A549 treated with Hydrocortisone at 1 μM for 4 hours (cell line): ENCODE measurements around the gene CYGB. TPM values are rescaled to one million over a fixed set of nuclear protein-coding genes. Genes with fewer than 3 reads are reported as not detected.

Source experiments
- total RNA-seq: library from RNA; stranded (reverse); fragments of 200-300 nt; extraction: Qiagen RNA extraction; gene quantifications from 5 replicates; pipeline ENCODE4 v1.2.3, GENCODE V29; 2022

CYGB gene
- 0.68 to 1.6 TPM (median 0.87 TPM) in 5 replicates for total RNA-seq

GRCh38 chr17:76537578-76538280 is at the start of gene CYGB:
TSS of gene CYGB (minus strand) at chr17:76537709. CDS start at chr17:76537542, 167 bp downstream.

GRCh38 chr17:76585649-76586593 is 48.4 kb upstream of the CYGB start, which contains the start of gene ST6GALNAC2:
TSS of gene ST6GALNAC2 (minus strand) at chr17:76585860. CDS start at chr17:76585808, 52 bp downstream.

GRCh38 chr17:76539631-76540271 is 2.2 kb upstream of the CYGB start, which contains the start of gene PRCD:
TSS of gene PRCD (plus strand) at chr17:76540044. CDS start at chr17:76540142, 98 bp downstream.

GRCh38 chr17:76501018-76501826 is 36.3 kb downstream of the CYGB start, which contains the start of gene RHBDF2:
TSS of gene RHBDF2 (minus strand) at chr17:76501423. CDS start at chr17:76481524, 19,899 bp downstream.

Other genes with a start within 250 kb of the CYGB start
- gene QRICH2, start 229.4 kb downstream of the CYGB start, total RNA-seq, result 0.62 to 1.2 TPM (median 1.0 TPM) in 5 replicates
- 52.0 to 64.4 TPM (median 57.8 TPM) in 5 replicates for gene PRPSAP1, start 183.8 kb downstream of the CYGB start, total RNA-seq
- gene SPHK1, start 153.1 kb downstream of the CYGB start, total RNA-seq, result 32.8 to 45.8 TPM (median 40.0 TPM) in 5 replicates
- 27.5 to 29.7 TPM (median 28.1 TPM) in 5 replicates for gene UBE2O, start 84.6 kb downstream of the CYGB start, total RNA-seq
- 0.22 to 0.49 TPM (median 0.32 TPM) in 5 replicates for gene AANAT, start 70.1 kb downstream of the CYGB start, total RNA-seq
- 56.4 to 64.3 TPM (median 60.7 TPM) in 5 replicates for gene RHBDF2, start 36.3 kb downstream of the CYGB start, total RNA-seq
- 0.08 TPM in 1 of 5 replicates, not detected in the others for gene PRCD, start 2.3 kb upstream of the CYGB start, total RNA-seq
- gene ST6GALNAC2, start 48.2 kb upstream of the CYGB start, total RNA-seq, result 0.23 to 0.58 TPM (median 0.53 TPM) in 5 replicates
- gene ST6GALNAC1, start 106.0 kb upstream of the CYGB start, total RNA-seq, result 0.05 to 0.25 TPM (median 0.13 TPM) in 5 replicates
- gene MXRA7, start 173.3 kb upstream of the CYGB start, total RNA-seq, result 62.0 to 69.4 TPM (median 64.9 TPM) in 5 replicates
- 73.8 to 84.3 TPM (median 80.4 TPM) in 5 replicates for gene JMJD6, start 188.9 kb upstream of the CYGB start, total RNA-seq
- 56.4 to 65.2 TPM (median 60.3 TPM) in 5 replicates for gene METTL23, start 189.1 kb upstream of the CYGB start, total RNA-seq
- gene SRSF2, start 199.6 kb upstream of the CYGB start, total RNA-seq, result 394 to 452 TPM (median 429 TPM) in 5 replicates
- gene MFSD11, start 200.4 kb upstream of the CYGB start, total RNA-seq, result 20.7 to 22.1 TPM (median 21.1 TPM) in 5 replicates